ENCODE data around the gene CFL1.
"Not testable (repeated sequence)": the region's sequence is repeated elsewhere in the genome, so short reads cannot be mapped to it uniquely, and the experiment has no call there.

CFL1 gene

GRCh38 chr11:65859812-65860277 lies 1.9 kb upstream of the CFL1 start:
- DNase-seq (ENCODE audit: low spot score) (no peak), FAIRE-seq (no peak)

GRCh38 chr11:65859095-65859811 lies 1.3 kb upstream of the CFL1 start:
- peak; percentile 94 for DNase-seq (ENCODE audit: low spot score)
- FAIRE-seq, result no peak

- FAIRE-seq (no peak), DNase-seq (ENCODE audit: low spot score) (no peak)
Observed at GRCh38 chr11:65858681-65859087, 704 bp upstream of the CFL1 start.

- DNase-seq (ENCODE audit: low spot score), result no peak
- no peak for FAIRE-seq
Observed at GRCh38 chr11:65857500-65857852, 504 bp downstream of the CFL1 start.

GRCh38 chr11:65856689-65857499 lies 1.1 kb downstream of the CFL1 start:
- FAIRE-seq (no peak), DNase-seq (ENCODE audit: low spot score) (peak; percentile 65)

GRCh38 chr11:65855927-65856363 lies 2.0 kb downstream of the CFL1 start:
- DNase-seq (ENCODE audit: low spot score) (no peak), FAIRE-seq (no peak)

- DNase-seq (ENCODE audit: low spot score) (no peak), FAIRE-seq (no peak)
Observed at GRCh38 chr11:65854852-65855837, 2.8 kb downstream of the CFL1 start.

- FAIRE-seq, result no peak
- DNase-seq (ENCODE audit: low spot score), result no peak
Observed at GRCh38 chr11:65854161-65854592, 3.8 kb downstream of the CFL1 start.

- FAIRE-seq (no peak), DNase-seq (ENCODE audit: low spot score) (no peak)
Observed at GRCh38 chr11:65853246-65853979, 4.6 kb downstream of the CFL1 start.

GRCh38 chr11:65852508-65853245 lies 5.3 kb downstream of the CFL1 start:
- FAIRE-seq (no peak), DNase-seq (ENCODE audit: low spot score) (no peak)

- DNase-seq (ENCODE audit: low spot score), result no peak
- FAIRE-seq, result no peak
Observed at GRCh38 chr11:65851811-65852507, 6.0 kb downstream of the CFL1 start.

- FAIRE-seq, result no peak
- DNase-seq (ENCODE audit: low spot score), result no peak
Observed at GRCh38 chr11:65851083-65851579, 6.8 kb downstream of the CFL1 start.

GRCh38 chr11:65850217-65851082 lies 7.5 kb downstream of the CFL1 start:
- FAIRE-seq (no peak), DNase-seq (ENCODE audit: low spot score) (no peak)

GRCh38 chr11:65849771-65850216 lies 8.2 kb downstream of the CFL1 start:
- DNase-seq (ENCODE audit: low spot score), result no peak
- FAIRE-seq, result no peak

- FAIRE-seq (no peak), DNase-seq (ENCODE audit: low spot score) (no peak)
Observed at GRCh38 chr11:65849366-65849765, 8.6 kb downstream of the CFL1 start.

GRCh38 chr11:65848693-65849092 lies 9.3 kb downstream of the CFL1 start:
- not testable (repeated sequence) for DNase-seq (ENCODE audit: low spot score); FAIRE-seq

- FAIRE-seq (no peak), DNase-seq (ENCODE audit: low spot score) (no peak)
Observed at GRCh38 chr11:65847746-65848145, 10.2 kb downstream of the CFL1 start.

GRCh38 chr11:65844231-65844872 lies 13.6 kb downstream of the CFL1 start:
- no peak for FAIRE-seq
- no peak for DNase-seq (ENCODE audit: low spot score)
